Endothelial cell of umbilical vein (primary cell): ENCODE data around the gene DCHS2.

Experiments used
- EZH2 ChIP-seq: IDR thresholded peaks from 2 replicates; pipeline ENCODE4 v1.6.1; 2012; ENCODE audit warnings: borderline replicate concordance, low read depth, mild to moderate bottlenecking, moderate library complexity, low read length, inconsistent platforms; ENCODE audit not compliant: severe bottlenecking
- POLR2A ChIP-seq: IDR thresholded peaks from 2 replicates; pipeline ENCODE4 v1.6.1; 2012; ENCODE audit warnings: low read depth, mild to moderate bottlenecking, control low read depth, low read length
- POLR2AphosphoS5 ChIP-seq: IDR thresholded peaks from 2 replicates; pipeline ENCODE4 v1.6.1; 2012; ENCODE audit warnings: low read depth, mild to moderate bottlenecking, control low read depth, low read length, moderate library complexity; ENCODE audit not compliant: insufficient read depth
- TF ChIP-seq, protein P1 (sequence below), 2 donors: IDR thresholded peaks; 1 replicate in 1 of 2; 2 replicates in 1 of 2; pipeline ENCODE4 v1.5.1; 2011; ENCODE audit warnings: low read length in 2 of 2, mild to moderate bottlenecking in 2 of 2, moderate library complexity in 2 of 2, control low read depth in 1 of 2, inconsistent platforms in 1 of 2, low read depth in 1 of 2; ENCODE audit not compliant: insufficient read depth in 1 of 2; ENCODE audit errors: extremely low read depth in 1 of 2

- TF ChIP-seq POLR2A (no peak), POLR2AphosphoS5 (no peak), EZH2 (no peak)
- TF ChIP-seq, protein P1, sequence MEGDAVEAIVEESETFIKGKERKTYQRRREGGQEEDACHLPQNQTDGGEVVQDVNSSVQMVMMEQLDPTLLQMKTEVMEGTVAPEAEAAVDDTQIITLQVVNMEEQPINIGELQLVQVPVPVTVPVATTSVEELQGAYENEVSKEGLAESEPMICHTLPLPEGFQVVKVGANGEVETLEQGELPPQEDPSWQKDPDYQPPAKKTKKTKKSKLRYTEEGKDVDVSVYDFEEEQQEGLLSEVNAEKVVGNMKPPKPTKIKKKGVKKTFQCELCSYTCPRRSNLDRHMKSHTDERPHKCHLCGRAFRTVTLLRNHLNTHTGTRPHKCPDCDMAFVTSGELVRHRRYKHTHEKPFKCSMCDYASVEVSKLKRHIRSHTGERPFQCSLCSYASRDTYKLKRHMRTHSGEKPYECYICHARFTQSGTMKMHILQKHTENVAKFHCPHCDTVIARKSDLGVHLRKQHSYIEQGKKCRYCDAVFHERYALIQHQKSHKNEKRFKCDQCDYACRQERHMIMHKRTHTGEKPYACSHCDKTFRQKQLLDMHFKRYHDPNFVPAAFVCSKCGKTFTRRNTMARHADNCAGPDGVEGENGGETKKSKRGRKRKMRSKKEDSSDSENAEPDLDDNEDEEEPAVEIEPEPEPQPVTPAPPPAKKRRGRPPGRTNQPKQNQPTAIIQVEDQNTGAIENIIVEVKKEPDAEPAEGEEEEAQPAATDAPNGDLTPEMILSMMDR (IDR thresholded peaks at IDR 0.05; ENCODE audit: extremely low read depth in 1 of 2, insufficient read depth in 1 of 2, low read depth in 1 of 2, low read length in 2 of 2), result no peak
These were observed 77.2 kb downstream of the DCHS2 start for GRCh38 chr4:154414371-154414770.
